Smooth muscle cell (in vitro differentiated cells): ENCODE results near the gene ZDHHC11B. TPM values are rescaled to one million over a fixed set of nuclear protein-coding genes. Genes with fewer than 3 reads are reported as not detected.

Experiments
- DNase-seq: peaks from one replicate; lab custom pipeline; 2025; ENCODE audit not compliant: unreplicated experiment; lab: John Stamatoyannopoulos, UW
- H2AFZ ChIP-seq: fragments of 200-600 bp; sonication (generic); 2 replicates; pipeline ENCODE4 v1.6.0; 2016; ENCODE audit warnings: antibody characterized with exemption, low read depth, mild to moderate bottlenecking
- H3F3A ChIP-seq: fragments of 200-600 bp; sonication (generic); 2 replicates; pipeline ENCODE4 v1.6.0; 2017; ENCODE audit warnings: antibody characterized with exemption, low read depth
- H3K27ac ChIP-seq: fragments of 200-600 bp; sonication (generic); 2 replicates; pipeline ENCODE4 v1.5.1; 2016; ENCODE audit warnings: low read depth, mild to moderate bottlenecking
- H3K27me3 ChIP-seq: fragments of 200-600 bp; sonication (generic); 2 replicates; pipeline ENCODE4 v1.6.1; 2016; ENCODE audit warnings: low read depth, mild to moderate bottlenecking
- H3K36me3 ChIP-seq: fragments of 200-600 bp; sonication (generic); 2 replicates; pipeline ENCODE4 v1.5.1; 2016; ENCODE audit warnings: low read depth
- H3K4me1 ChIP-seq: fragments of 200-600 bp; sonication (generic); 2 replicates; pipeline ENCODE4 v1.5.1; 2016; ENCODE audit warnings: low read depth
- H3K4me2 ChIP-seq: fragments of 200-600 bp; sonication (generic); 2 replicates; pipeline ENCODE4 v1.6.0; 2016; ENCODE audit warnings: mild to moderate bottlenecking
- H3K4me3 ChIP-seq: fragments of 200-600 bp; sonication (generic); 2 replicates; pipeline ENCODE4 v1.5.1; 2016; ENCODE audit warnings: mild to moderate bottlenecking
- H3K79me2 ChIP-seq: fragments of 200-600 bp; sonication (generic); 2 replicates; pipeline ENCODE4 v1.6.0; 2016; ENCODE audit warnings: low read depth, mild to moderate bottlenecking
- H3K9ac ChIP-seq: fragments of 200-600 bp; sonication (generic); 2 replicates; pipeline ENCODE4 v1.6.0; 2016; ENCODE audit warnings: low read depth
- H3K9me3 ChIP-seq: fragments of 200-600 bp; sonication (generic); replicated peaks from 2 replicates; pipeline ENCODE4 v1.5.1; 2016; ENCODE audit warnings: low read depth
- H4K20me1 ChIP-seq: fragments of 200-600 bp; sonication (generic); 2 replicates; pipeline ENCODE4 v1.6.0; 2016; ENCODE audit warnings: low read depth
- CTCF ChIP-seq: fragments of 200-600 bp; sonication (generic); IDR thresholded peaks from 2 replicates; pipeline ENCODE4 v1.5.1; 2017; ENCODE audit warnings: borderline replicate concordance, mild to moderate bottlenecking, antibody characterized with exemption; ENCODE audit not compliant: insufficient read depth, poor library complexity, severe bottlenecking
- WGBS: methylation state at CpG from one replicate; pipeline ENCODE4 v1.1.7; 2016; ENCODE audit warnings: low lambda C conversion rate; 5-methylcytosine and 5-hydroxymethylcytosine counted together
- polyA plus RNA-seq: library from polyadenylated mRNA; unstranded; fragments of >200 nt; fragmentation: Nextera tagmentation; extraction: Ambion mirVana; gene quantifications from 2 replicates; pipeline ENCODE4 v1.2.1, GENCODE V29; 2016
- total RNA-seq: library from RNA; depleted of rRNA; stranded (reverse); fragments of >200 nt; gene quantifications from 2 replicates; pipeline ENCODE4 v1.2.3, GENCODE V29; 2014

Gene ZDHHC11B
- total and polyA plus RNA-seq, 2 experiments from 2014 or later, result not detected

- Histone ChIP-seq H3K9ac (no peak overlapping the region), H3K4me3 (no peak overlapping the region), H3F3A (no peaks in the 10 kb centered on the region), H3K36me3 (no peaks in the 10 kb centered on the region), H3K27ac (no peak overlapping the region), H3K27me3 (no peaks in the 10 kb centered on the region), H3K9me3 (no peaks in the 10 kb centered on the region), H3K4me2 (no peak overlapping the region), H4K20me1 (no peaks in the 10 kb centered on the region), H2AFZ (no peak overlapping the region), H3K79me2 (no peaks in the 10 kb centered on the region), H3K4me1 (no peaks in the 10 kb centered on the region)
- no peak for TF ChIP-seq CTCF
- no peak for DNase-seq
- WGBS, result over 99% methylated on average over 11 of the region's 11 CpGs
These were observed 124.0 kb downstream of the ZDHHC11B start for GRCh38 chr5:660491-661030.

Other genes with a start within 250 kb of the ZDHHC11B start
- gene CEP72, start 172.4 kb downstream of the ZDHHC11B start, total RNA-seq, result 3.5 and 4.0 TPM in 2 replicates
- 0.77 and 2.7 TPM in 2 replicates for gene CEP72, start 172.4 kb downstream of the ZDHHC11B start, polyA plus RNA-seq
- gene TPPP, start 91.4 kb downstream of the ZDHHC11B start, total RNA-seq, result under 0.01 TPM in 1 of 2 replicates, not detected in the other
- gene TPPP, start 91.4 kb downstream of the ZDHHC11B start, polyA plus RNA-seq, result not detected in 2 replicates
- gene ZDHHC11, start 66.3 kb upstream of the ZDHHC11B start, total RNA-seq, result 2.7 and 4.8 TPM in 2 replicates
- 1.7 and 5.5 TPM in 2 replicates for gene ZDHHC11, start 66.3 kb upstream of the ZDHHC11B start, polyA plus RNA-seq
- gene BRD9, start 108.1 kb upstream of the ZDHHC11B start, total RNA-seq, result 14.7 and 17.1 TPM in 2 replicates
- 17.8 and 20.4 TPM in 2 replicates for gene BRD9, start 108.1 kb upstream of the ZDHHC11B start, polyA plus RNA-seq
- gene TRIP13, start 108.2 kb upstream of the ZDHHC11B start, total RNA-seq, result 8.4 and 13.4 TPM in 2 replicates
- gene TRIP13, start 108.2 kb upstream of the ZDHHC11B start, polyA plus RNA-seq, result 12.0 and 12.7 TPM in 2 replicates
- gene NKD2, start 224.1 kb upstream of the ZDHHC11B start, total RNA-seq, result 31.2 and 32.5 TPM in 2 replicates
- 105 and 122 TPM in 2 replicates for gene NKD2, start 224.1 kb upstream of the ZDHHC11B start, polyA plus RNA-seq